ENCODE data around the gene FMN1.

Gene FMN1

GRCh38 chr15:32718821-32719716 lies 475.4 kb downstream of the FMN1 start:
- Histone ChIP-seq H3K9ac (ENCODE audit: low read depth, low read length) (no peak overlapping the region), H3K27me3 (ENCODE audit: control insufficient read depth, insufficient read depth, low read length) (peaks cover 84% of the 10 kb centered on the region), H3K27ac (ENCODE audit: low read depth, low read length) (no peak overlapping the region), H3K4me1 (ENCODE audit: control insufficient read depth, insufficient read depth, low read length) (peaks cover 20% of the 10 kb centered on the region), H3K9me3 (ENCODE audit: control insufficient read depth, insufficient read depth, low read length) (no peaks in the 10 kb centered on the region), H3K4me3 (ENCODE audit: low read depth, low read length) (peak overlapping the region; percentile 61), H3K36me3 (ENCODE audit: control insufficient read depth, insufficient read depth, low read length) (no peaks in the 10 kb centered on the region)

- peak overlapping the region; percentile 61 for H3K4me3 ChIP-seq (ENCODE audit: low read depth, low read length)
- H3K9ac ChIP-seq (ENCODE audit: low read depth, low read length) = no peak overlapping the region
These were observed 476.2 kb downstream of the FMN1 start for GRCh38 chr15:32718227-32718820.

GRCh38 chr15:32717426-32718226 lies 476.9 kb downstream of the FMN1 start, which contains the start of gene GREM1:
TSS of gene GREM1 (plus strand) at chr15:32718004. CDS start at chr15:32730691, 12,687 bp downstream.
- H3K27ac ChIP-seq (ENCODE audit: low read depth, low read length) = peak within 1 kb of the TSS; percentile 50
- peak within 1 kb of the TSS; percentile 61 for H3K4me3 ChIP-seq (ENCODE audit: low read depth, low read length)
- H3K27me3 ChIP-seq (ENCODE audit: control insufficient read depth, insufficient read depth, low read length) = peaks cover 88% of the 10 kb centered on the region
- no peaks in the 10 kb centered on the region for H3K9me3 ChIP-seq (ENCODE audit: control insufficient read depth, insufficient read depth, low read length)
- H3K36me3 ChIP-seq (ENCODE audit: control insufficient read depth, insufficient read depth, low read length) = no peaks in the 10 kb centered on the region
- H3K9ac ChIP-seq (ENCODE audit: low read depth, low read length) = no peak within 1 kb of the TSS
- peaks cover 20% of the 10 kb centered on the region for H3K4me1 ChIP-seq (ENCODE audit: control insufficient read depth, insufficient read depth, low read length)

More at GRCh38 chr15:32718227-32718820, 476.2 kb downstream of the FMN1 start:
- H3K4me1 ChIP-seq (ENCODE audit: control insufficient read depth, insufficient read depth, low read length) = peaks cover 20% of the 10 kb centered on the region
- H3K36me3 ChIP-seq (ENCODE audit: control insufficient read depth, insufficient read depth, low read length) = no peaks in the 10 kb centered on the region
- peaks cover 89% of the 10 kb centered on the region for H3K27me3 ChIP-seq (ENCODE audit: control insufficient read depth, insufficient read depth, low read length)
- H3K27ac ChIP-seq (ENCODE audit: low read depth, low read length) = no peak overlapping the region
- no peaks in the 10 kb centered on the region for H3K9me3 ChIP-seq (ENCODE audit: control insufficient read depth, insufficient read depth, low read length)

- H3K4me1 ChIP-seq (ENCODE audit: control insufficient read depth, insufficient read depth, low read length) = peaks cover 20% of the 10 kb centered on the region
- H3K27ac ChIP-seq (ENCODE audit: low read depth, low read length) = peak overlapping the region; percentile 50
- no peak overlapping the region for H3K9ac ChIP-seq (ENCODE audit: low read depth, low read length)
- peaks cover 81% of the 10 kb centered on the region for H3K27me3 ChIP-seq (ENCODE audit: control insufficient read depth, insufficient read depth, low read length)
- no peaks in the 10 kb centered on the region for H3K36me3 ChIP-seq (ENCODE audit: control insufficient read depth, insufficient read depth, low read length)
- H3K9me3 ChIP-seq (ENCODE audit: control insufficient read depth, insufficient read depth, low read length) = no peaks in the 10 kb centered on the region
- peak overlapping the region; percentile 52 for H3K4me3 ChIP-seq (ENCODE audit: low read depth, low read length)
These were observed 477.5 kb downstream of the FMN1 start for GRCh38 chr15:32716915-32717425.

- no peaks in the 10 kb centered on the region for H3K36me3 ChIP-seq (ENCODE audit: control insufficient read depth, insufficient read depth, low read length)
- peaks cover 75% of the 10 kb centered on the region for H3K27me3 ChIP-seq (ENCODE audit: control insufficient read depth, insufficient read depth, low read length)
- no peak overlapping the region for H3K27ac ChIP-seq (ENCODE audit: low read depth, low read length)
- no peaks in the 10 kb centered on the region for H3K9me3 ChIP-seq (ENCODE audit: control insufficient read depth, insufficient read depth, low read length)
- no peak overlapping the region for H3K9ac ChIP-seq (ENCODE audit: low read depth, low read length)
- H3K4me1 ChIP-seq (ENCODE audit: control insufficient read depth, insufficient read depth, low read length) = peaks cover 20% of the 10 kb centered on the region
- H3K4me3 ChIP-seq (ENCODE audit: low read depth, low read length) = peak overlapping the region; percentile 52
These were observed 478.1 kb downstream of the FMN1 start for GRCh38 chr15:32716216-32716914.

All from HUES48 (cell line).